Heart left ventricle (tissue), 13 donors: ENCODE data around the gene BTG1.

Source experiments
- CTCF ChIP-seq, 12 donors: fragments of 200-600 bp; sonication (generic) in 4 of 12; IDR thresholded peaks; one replicate each; pipeline versions ENCODE4 v1.5.0 to v1.8.0; 2018 to 2022; ENCODE audit warnings: antibody characterized with exemption in 12 of 12, mild to moderate bottlenecking in 5 of 12
- POLR2A ChIP-seq, 2 donors: fragments of 450-650 bp; IDR thresholded peaks; one replicate each; pipeline ENCODE4 v1.6.1; 2017; ENCODE audit warnings: antibody characterized with exemption in 2 of 2, mild to moderate bottlenecking in 2 of 2, moderate library complexity in 2 of 2
- donor health status: ischemic (EF 13 %, LVEDD 7.1; RV severe dilation, severe dysfunction).
- donor health status: DM: no; HTN: yes; CAD: no.
- donor health status: DM: no; HTN: no; CAD: no.
- donor health status: ischemic (EF 25% LVEDD 6.9; RV normal size, moderate dysfunction).
- donor health status: ischemic (EF 25% LVEDD 5.7; RV mildly dilated, moderate dysfunction).
- donor health status: ischemic (EF 35%, LVEDD 5.7; RV mildly dilated, moderate dysfunction).
- donor health status: nonischemic (EF 11% LVEDD 7.7; RV severe dilation, severe dysfunction).
- donor health status: DM: yes; HTN: yes; CAD: no.
- donor health status: PGD.
- donor health status: ischemic (EF 29% LVEDD 5.4; RV normal size, mild dysfunction).
- donor health status: nonischemic (EF 23%, LVEDD 6.1; RV moderate dilation, normal function).

GRCh38 chr12:92193846-92194245 lies 48.2 kb upstream of the BTG1 start:
- no peak for TF ChIP-seq POLR2A (IDR thresholded peaks at IDR 0.05)
- no peak for TF ChIP-seq CTCF (IDR thresholded peaks at IDR 0.05)
